ENCODE measurements around the gene CCSER2. TPM values are rescaled to one million over a fixed set of nuclear protein-coding genes. Genes with fewer than 3 reads are reported as not detected.

CCSER2 gene
- polyA plus RNA-seq, 1 donor (not counting 4 experiments of a cell fraction or from before 2014, with no cell fraction given), result 26.7 TPM

DNA sequence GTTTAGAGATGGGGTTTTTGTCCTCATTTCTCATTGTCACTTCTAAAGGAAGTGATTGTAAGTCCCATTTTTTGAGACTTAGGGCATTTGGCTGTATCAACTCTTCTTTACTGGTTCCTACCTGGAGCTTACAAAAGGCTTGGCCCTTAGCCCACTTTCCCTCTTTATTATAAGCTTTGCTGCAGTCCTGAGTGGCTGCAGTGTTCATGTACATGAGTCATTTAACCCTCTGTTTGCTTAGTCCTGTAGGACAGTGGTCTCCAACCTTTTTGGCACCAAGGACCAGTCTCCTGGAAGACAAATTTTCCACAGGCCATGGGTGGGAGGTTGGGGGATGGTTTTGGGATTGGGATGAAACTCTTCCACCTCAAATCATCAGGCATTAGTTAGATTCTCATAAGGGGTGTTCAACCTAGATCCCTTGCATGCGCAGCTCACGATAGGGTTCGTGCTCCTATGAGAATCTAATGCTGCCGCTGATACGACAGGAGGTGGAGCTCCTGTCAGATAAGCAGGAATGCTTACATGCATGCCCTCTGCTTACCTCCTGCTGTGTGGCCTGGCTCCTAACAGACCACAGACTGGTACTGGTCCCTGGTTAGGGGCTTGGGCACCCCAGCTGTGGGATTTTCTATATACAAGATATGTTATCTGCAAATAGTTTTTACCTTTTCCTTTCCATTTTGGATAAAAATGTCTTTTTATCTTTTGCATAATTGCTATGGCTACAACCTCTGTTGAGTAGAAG is 99.7 kb downstream of the CCSER2 start:
- Histone ChIP-seq H3K36me3 (ENCODE audit: control insufficient read depth in 2 of 2, extremely low read depth in 1 of 2, insufficient read depth in 2 of 2, low read length in 2 of 2) (peaks cover 0 to 2% of the 10 kb centered on the region in 2 experiments), H3K9me1 (ENCODE audit: control insufficient read depth, extremely low read depth, insufficient read depth, low read length) (peaks cover 2% of the 10 kb centered on the region), H3K27me3 (ENCODE audit: control insufficient read depth, extremely low read depth, insufficient read depth, low read length) (no peaks in the 10 kb centered on the region), H3K9ac (ENCODE audit: control insufficient read depth, extremely low read depth, insufficient read depth, low read length) (no peak overlapping the region), H3K27ac (ENCODE audit: control insufficient read depth, insufficient read depth, low read length) (no peak overlapping the region), H3K4me3 (ENCODE audit: control insufficient read depth in 2 of 3, extremely low read depth in 1 of 3, insufficient read depth in 2 of 3, low read depth in 1 of 3, low read length in 3 of 3) (no peak overlapping the region), H3K4me2 (ENCODE audit: control insufficient read depth, extremely low read depth, insufficient read depth, low read depth, low read length) (no peak overlapping the region), H3K9me3 (ENCODE audit: control insufficient read depth, low read depth, low read length) (no peaks in the 10 kb centered on the region), H4K20me1 (ENCODE audit: control insufficient read depth, extremely low read depth, insufficient read depth, low read length) (no peaks in the 10 kb centered on the region), H3K79me2 (ENCODE audit: control insufficient read depth, insufficient read depth, low read length) (peaks cover 31% of the 10 kb centered on the region), H3K4me1 (ENCODE audit: control insufficient read depth, extremely low read depth, insufficient read depth, low read length) (peaks cover 15% of the 10 kb centered on the region), H2AFZ (ENCODE audit: control insufficient read depth, low read length) (no peak overlapping the region)
- TF ChIP-seq EZH2 (IDR thresholded peaks at IDR 0.05; ENCODE audit: low read length), result no peak
- TF ChIP-seq, protein P1, sequence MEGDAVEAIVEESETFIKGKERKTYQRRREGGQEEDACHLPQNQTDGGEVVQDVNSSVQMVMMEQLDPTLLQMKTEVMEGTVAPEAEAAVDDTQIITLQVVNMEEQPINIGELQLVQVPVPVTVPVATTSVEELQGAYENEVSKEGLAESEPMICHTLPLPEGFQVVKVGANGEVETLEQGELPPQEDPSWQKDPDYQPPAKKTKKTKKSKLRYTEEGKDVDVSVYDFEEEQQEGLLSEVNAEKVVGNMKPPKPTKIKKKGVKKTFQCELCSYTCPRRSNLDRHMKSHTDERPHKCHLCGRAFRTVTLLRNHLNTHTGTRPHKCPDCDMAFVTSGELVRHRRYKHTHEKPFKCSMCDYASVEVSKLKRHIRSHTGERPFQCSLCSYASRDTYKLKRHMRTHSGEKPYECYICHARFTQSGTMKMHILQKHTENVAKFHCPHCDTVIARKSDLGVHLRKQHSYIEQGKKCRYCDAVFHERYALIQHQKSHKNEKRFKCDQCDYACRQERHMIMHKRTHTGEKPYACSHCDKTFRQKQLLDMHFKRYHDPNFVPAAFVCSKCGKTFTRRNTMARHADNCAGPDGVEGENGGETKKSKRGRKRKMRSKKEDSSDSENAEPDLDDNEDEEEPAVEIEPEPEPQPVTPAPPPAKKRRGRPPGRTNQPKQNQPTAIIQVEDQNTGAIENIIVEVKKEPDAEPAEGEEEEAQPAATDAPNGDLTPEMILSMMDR (optimal IDR thresholded peaks at IDR 0.05 in 1 of 3, IDR thresholded peaks at IDR 0.05 in 1 of 3, conservative IDR thresholded peaks at IDR 0.05 in 1 of 3; ENCODE audit: extremely low read depth in 1 of 3, insufficient read depth in 2 of 3, low read length in 3 of 3), result no peak
- dilution Hi-C loops (cut with MboI; ENCODE audit: extremely low pct_ligation_motif_present, low sequenced_read_pairs), result no loop called here
- FAIRE-seq (no peak), DNase-seq (ENCODE audit: low read depth, low spot score) (no peak)

DNA sequence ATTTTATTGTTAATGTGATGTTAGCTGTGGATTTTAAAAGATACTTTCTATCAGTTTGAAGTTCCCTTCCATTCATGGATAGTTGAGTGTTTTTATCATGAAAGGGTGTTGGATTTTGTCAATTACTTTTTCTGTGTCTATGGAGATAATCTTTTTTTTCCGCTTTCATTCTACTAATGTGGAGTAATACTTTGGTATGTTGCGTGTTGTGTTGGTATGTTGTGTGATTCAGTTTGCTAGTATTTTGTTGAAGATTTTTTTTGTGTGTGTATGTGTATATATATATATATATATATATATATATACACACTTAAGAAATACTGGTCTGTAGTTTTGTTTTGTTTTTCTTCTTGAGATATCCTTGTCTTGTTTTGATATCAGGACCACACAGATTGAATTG is 100.3 kb downstream of the CCSER2 start:
- no peak overlapping the region for H3K9ac ChIP-seq (ENCODE audit: control insufficient read depth, extremely low read depth, insufficient read depth, low read length)
- H3K36me3 ChIP-seq (ENCODE audit: control insufficient read depth in 2 of 2, extremely low read depth in 1 of 2, insufficient read depth in 2 of 2, low read length in 2 of 2), result peaks cover 0 to 2% of the 10 kb centered on the region in 2 experiments
- H4K20me1 ChIP-seq (ENCODE audit: control insufficient read depth, extremely low read depth, insufficient read depth, low read length), result no peaks in the 10 kb centered on the region
- dilution Hi-C loops (cut with MboI; ENCODE audit: extremely low pct_ligation_motif_present, low sequenced_read_pairs), result no loop called here
- TF ChIP-seq EZH2 (IDR thresholded peaks at IDR 0.05; ENCODE audit: low read length), result no peak
- TF ChIP-seq, protein P1 (optimal IDR thresholded peaks at IDR 0.05 in 1 of 3, IDR thresholded peaks at IDR 0.05 in 1 of 3, conservative IDR thresholded peaks at IDR 0.05 in 1 of 3; ENCODE audit: extremely low read depth in 1 of 3, insufficient read depth in 2 of 3, low read length in 3 of 3), result no peak
- H3K27ac ChIP-seq (ENCODE audit: control insufficient read depth, insufficient read depth, low read length), result no peak overlapping the region
- no peak overlapping the region for H3K4me2 ChIP-seq (ENCODE audit: control insufficient read depth, extremely low read depth, insufficient read depth, low read depth, low read length)
- no peaks in the 10 kb centered on the region for H3K27me3 ChIP-seq (ENCODE audit: control insufficient read depth, extremely low read depth, insufficient read depth, low read length)
- peaks cover 2% of the 10 kb centered on the region for H3K9me1 ChIP-seq (ENCODE audit: control insufficient read depth, extremely low read depth, insufficient read depth, low read length)
- no peak for DNase-seq (ENCODE audit: low read depth, low spot score)
- peaks cover 15% of the 10 kb centered on the region for H3K4me1 ChIP-seq (ENCODE audit: control insufficient read depth, extremely low read depth, insufficient read depth, low read length)
- no peak for FAIRE-seq
- H3K79me2 ChIP-seq (ENCODE audit: control insufficient read depth, insufficient read depth, low read length), result peaks cover 31% of the 10 kb centered on the region
- H3K9me3 ChIP-seq (ENCODE audit: control insufficient read depth, low read depth, low read length), result no peaks in the 10 kb centered on the region
- H2AFZ ChIP-seq (ENCODE audit: control insufficient read depth, low read length), result no peak overlapping the region
- H3K4me3 ChIP-seq (ENCODE audit: control insufficient read depth in 2 of 3, extremely low read depth in 1 of 3, insufficient read depth in 2 of 3, low read depth in 1 of 3, low read length in 3 of 3), result no peak overlapping the region
